Fibroblast of gingiva (primary cell): ENCODE measurements around the gene SLX1A.
"Not testable (repeated sequence)": the region's sequence is repeated elsewhere in the genome, so short reads cannot be mapped to it uniquely, and the experiment has no call there.

Source experiments
- DNase-seq: peaks from one replicate; pipeline ENCODE4 v3.0.0-alpha.2; 2011; ENCODE audit warnings: low read depth

SLX1A gene

GRCh38 chr16:30184096-30184890 is 9.4 kb upstream of the SLX1A start:
- no peak for DNase-seq

GRCh38 chr16:30184891-30185682 is 8.6 kb upstream of the SLX1A start:
- DNase-seq = no peak

- no peak for DNase-seq
These were observed 7.8 kb upstream of the SLX1A start for GRCh38 chr16:30185683-30186421.

GRCh38 chr16:30186444-30186781 is 7.3 kb upstream of the SLX1A start:
- no peak for DNase-seq

- peak; percentile 13 for DNase-seq
These were observed 6.7 kb upstream of the SLX1A start for GRCh38 chr16:30186782-30187555.

DNA sequence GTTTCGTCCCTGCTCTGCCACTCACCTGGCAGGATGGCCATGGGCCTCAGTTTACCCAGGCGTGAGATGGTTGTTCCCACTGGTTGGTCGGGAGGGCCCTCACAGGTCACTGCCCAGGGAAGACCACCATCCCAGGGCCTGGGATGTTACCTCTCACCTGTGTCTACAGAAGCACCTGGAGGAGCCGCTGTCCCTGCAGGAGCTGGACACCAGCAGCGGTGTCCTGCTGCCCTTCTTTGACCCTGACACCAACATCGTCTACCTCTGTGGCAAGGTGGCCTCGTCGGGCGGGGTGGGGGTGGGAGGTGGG is 6.2 kb upstream of the SLX1A start:
- DNase-seq = no peak

DNA sequence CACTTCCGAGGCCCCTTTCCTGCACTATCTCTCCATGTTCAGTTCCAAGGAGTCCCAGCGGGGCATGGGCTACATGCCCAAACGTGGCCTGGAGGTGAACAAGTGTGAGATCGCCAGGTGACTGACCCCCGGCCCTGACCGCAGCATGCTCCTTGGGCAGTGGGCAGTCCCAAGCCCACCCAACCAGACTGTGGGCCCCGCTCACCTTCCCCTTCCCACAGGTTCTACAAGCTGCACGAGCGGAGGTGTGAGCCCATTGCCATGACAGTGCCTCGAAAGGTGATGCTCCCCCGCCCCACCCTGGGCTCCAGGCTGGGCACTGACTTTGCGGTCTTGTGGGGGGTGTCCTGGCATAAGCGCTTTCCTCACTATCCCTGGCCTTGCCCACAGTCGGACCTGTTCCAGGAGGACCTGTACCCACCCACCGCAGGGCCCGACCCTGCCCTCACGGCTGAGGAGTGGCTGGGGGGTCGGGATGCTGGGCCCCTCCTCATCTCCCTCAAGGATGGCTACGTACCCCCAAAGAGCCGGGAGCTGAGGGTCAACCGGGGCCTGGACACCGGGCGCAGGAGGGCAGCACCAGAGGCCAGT is 5.6 kb upstream of the SLX1A start:
- no peak for DNase-seq

DNA sequence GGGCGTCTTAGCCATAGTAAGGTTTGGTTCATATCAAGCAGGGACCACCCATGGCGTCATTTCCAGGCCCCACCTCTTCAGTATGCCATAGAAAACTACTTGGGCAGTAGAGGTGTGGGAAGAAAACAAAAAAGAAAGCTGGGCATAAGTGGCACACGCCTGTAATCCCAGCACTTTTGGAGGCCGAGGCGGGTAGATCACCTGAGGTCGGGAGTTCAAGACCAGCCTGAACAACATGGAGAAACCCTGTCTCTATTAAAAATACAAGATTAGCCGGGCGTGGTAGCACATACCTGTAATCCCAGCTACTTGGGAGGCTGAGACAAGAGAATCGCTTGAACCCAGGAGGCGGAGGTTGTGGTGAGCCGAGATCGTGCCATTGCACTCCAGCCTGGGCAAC is 2.5 kb upstream of the SLX1A start:
- DNase-seq = not testable (repeated sequence)

DNA sequence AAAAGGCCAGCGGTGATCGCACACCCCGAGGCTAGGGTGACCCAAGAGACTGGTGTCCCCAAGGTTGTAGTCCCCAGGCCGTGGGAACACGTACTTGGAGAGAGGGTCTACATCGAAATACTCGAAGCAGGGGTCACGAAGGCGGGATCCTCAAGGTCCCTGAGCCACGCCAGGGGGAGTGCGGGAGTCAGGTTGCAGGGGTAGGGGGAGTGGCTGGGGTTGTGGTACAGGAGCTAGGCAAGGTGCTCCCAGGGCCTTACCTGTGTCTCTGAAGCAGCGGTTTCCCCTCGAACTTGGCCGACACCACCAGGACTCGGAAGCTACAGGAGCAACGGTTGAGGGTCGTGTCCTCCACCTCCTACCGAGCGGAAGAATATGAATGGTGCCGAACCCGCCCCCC is 577 bp upstream of the SLX1A start:
- not testable (repeated sequence) for DNase-seq

DNA sequence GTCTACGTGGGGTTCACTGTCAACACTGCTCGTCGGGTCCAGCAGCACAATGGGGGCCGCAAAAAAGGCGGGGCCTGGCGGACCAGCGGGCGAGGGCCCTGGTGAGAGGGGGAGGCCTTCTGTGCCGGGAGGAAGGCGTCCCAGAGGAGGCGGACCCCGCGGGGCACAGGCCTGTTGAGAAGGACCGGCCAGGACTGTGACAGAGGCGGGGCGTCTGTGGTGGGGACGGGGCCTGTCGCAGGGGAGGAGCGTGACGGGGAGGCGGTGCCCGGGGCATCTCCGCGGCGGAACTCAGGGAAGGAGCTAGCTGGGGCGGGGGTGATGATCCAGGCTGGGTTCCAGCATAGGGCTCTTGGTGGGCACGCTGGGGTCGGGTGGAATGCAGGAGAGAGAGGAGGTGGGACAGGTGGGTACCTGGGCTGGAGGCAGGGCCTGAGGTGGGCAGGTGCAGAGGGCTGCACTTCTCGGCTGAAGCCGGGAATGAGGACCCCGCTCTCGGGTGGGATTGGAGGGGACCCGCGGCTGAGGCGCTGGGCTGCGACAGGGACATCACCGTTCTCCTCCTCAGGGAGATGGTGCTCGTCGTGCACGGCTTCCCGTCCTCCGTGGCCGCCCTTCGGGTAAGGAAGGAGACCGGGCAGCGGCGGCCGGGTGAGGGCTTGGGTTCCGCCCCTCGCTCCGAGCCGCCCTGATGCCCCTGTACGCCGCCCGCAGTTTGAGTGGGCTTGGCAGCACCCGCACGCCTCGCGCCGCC is 674 bp downstream of the SLX1A start:
- DNase-seq = not testable (repeated sequence)

DNA sequence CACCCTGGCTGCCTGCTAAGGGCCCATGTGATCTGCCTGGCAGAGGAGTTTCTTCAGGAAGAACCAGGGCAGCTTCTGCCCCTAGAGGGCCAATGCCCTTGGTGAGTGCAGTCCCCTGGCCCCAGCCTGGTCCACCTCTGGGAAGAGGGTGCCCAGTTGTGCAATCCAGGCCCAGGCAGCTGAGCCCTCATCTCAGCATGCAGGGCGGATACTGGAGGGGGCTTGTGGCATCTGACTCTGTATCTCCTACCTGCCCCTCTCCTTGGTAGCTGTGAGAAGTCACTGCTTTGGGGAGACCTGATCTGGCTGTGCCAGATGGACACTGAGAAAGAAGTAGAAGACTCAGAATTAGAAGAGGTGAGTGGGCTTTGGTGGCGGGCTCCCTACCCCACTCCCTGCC is 3.3 kb downstream of the SLX1A start:
- DNase-seq = not testable (repeated sequence)

- DNase-seq = not testable (repeated sequence)
These were observed 5.4 kb downstream of the SLX1A start, which contains the start of gene SULT1A3 for GRCh38 chr16:30199049-30199448. Gene SULT1A3, plus strand, starts transcription at chr16:30199255. Its CDS starts 1,474 bp downstream, at chr16:30200729.

- not testable (repeated sequence) for DNase-seq
These were observed 6.1 kb downstream of the SLX1A start for GRCh38 chr16:30199608-30200343.

GRCh38 chr16:30205541-30206236 is 12.0 kb downstream of the SLX1A start:
- DNase-seq = not testable (repeated sequence)

- DNase-seq = not testable (repeated sequence)
These were observed 12.6 kb downstream of the SLX1A start for GRCh38 chr16:30206252-30206651.

- DNase-seq = not testable (repeated sequence)
These were observed 13.5 kb downstream of the SLX1A start for GRCh38 chr16:30207063-30207704.

GRCh38 chr16:30209032-30209431 is 15.4 kb downstream of the SLX1A start:
- not testable (repeated sequence) for DNase-seq

DNA sequence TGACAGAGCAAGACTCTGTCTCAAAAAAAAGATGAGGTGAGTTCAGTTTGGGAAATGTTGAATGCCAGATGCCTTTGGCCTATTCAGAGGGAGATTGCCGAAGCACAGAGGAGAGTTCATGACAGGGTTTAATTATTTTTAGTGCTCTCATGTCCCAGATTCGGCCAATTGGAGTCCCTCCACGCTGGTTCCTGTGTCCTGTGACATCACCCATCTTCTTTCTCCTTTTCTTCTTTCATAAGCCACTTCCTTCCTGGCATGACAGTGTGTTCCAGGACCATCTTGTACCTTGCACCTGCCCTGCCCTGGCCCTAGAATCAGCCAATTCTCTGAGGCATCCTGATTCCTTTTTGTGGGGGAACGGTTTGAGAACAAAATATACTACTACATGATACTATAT is 17.7 kb downstream of the SLX1A start:
- DNase-seq = not testable (repeated sequence)

GRCh38 chr16:30217082-30217481 is 23.4 kb downstream of the SLX1A start:
- DNase-seq = not testable (repeated sequence)
